ENCODE measurements around the gene ATXN1.
"Not testable (repeated sequence)": the region's sequence is repeated elsewhere in the genome, so short reads cannot be mapped to it uniquely, and the experiment has no call there.

The ATXN1 gene

GRCh38 chr6:16559071-16559470, 202.2 kb downstream of the ATXN1 start:
- DNase-seq, result no peak

GRCh38 chr6:16555550-16555949, 205.7 kb downstream of the ATXN1 start:
- no peak for DNase-seq

GRCh38 chr6:16553531-16553930, 207.7 kb downstream of the ATXN1 start:
- DNase-seq, result no peak

DNA sequence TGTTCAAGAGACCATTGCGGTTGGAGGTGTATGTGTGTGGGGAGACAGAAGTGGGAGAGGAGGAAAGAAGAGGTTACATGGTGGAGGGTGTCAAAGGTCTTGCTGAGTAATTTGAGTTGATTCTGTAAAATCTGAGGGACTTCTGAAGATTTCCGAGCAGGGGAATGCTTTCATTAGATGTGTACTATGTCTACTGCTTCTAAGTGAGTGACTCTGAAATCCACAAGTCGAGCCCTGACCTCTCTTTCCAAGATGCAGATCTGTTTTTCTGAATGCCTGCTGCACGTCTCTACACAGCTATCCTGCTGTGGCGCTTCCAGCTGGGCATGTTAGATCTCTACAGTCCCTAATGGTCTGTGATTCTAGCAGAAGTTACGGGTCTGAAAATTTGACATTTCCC, 209.8 kb downstream of the ATXN1 start:
- DNase-seq, result no peak

DNA sequence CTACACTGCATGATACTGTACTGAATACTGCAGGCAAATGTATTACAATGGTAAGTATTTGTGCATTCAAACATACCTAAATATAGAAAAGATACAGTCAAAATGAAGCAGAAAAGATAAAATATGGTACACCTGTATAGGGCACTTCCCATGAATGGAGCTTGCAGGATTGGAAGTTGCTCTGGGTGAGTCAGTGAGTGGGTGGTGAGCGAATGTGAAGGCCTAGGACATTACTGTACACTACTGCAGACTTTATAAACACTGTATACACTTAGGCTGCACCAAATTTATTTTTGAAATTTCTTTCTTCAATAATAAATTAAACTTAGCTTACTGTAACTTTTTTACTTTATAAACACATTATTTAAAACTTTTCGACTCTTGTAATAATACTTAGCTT, 213.1 kb downstream of the ATXN1 start:
- DNase-seq, result no peak

GRCh38 chr6:16547587-16547986, 213.7 kb downstream of the ATXN1 start:
- DNase-seq, result no peak

DNA sequence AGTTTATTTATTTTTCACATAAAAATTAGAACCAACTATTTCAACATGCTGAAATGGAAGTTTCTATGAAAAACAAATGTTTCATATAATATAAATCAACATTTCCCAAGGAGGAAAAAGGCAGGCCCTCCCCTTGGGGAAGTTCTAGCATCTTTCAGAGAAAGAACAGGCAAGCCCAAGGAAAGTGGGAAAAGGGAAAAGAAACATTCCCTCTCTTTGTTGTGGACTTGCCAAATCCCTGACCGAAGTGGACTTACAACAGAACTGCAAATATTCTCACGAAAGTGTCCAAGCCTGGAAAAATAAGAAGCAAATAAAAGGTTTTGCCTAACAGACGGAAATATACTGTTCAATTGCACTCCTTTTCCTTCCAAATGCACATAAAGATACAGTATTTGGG, 214.4 kb downstream of the ATXN1 start:
- no peak for DNase-seq

- DNase-seq, result no peak
Observed at GRCh38 chr6:16545382-16545781, 215.9 kb downstream of the ATXN1 start.

- no peak for DNase-seq
Observed at GRCh38 chr6:16544521-16544920, 216.7 kb downstream of the ATXN1 start.

GRCh38 chr6:16544006-16544405, 217.3 kb downstream of the ATXN1 start:
- no peak for DNase-seq

- no peak for DNase-seq
Observed at GRCh38 chr6:16543521-16543920, 217.7 kb downstream of the ATXN1 start.

GRCh38 chr6:16542070-16542469, 219.2 kb downstream of the ATXN1 start:
- DNase-seq, result no peak

DNA sequence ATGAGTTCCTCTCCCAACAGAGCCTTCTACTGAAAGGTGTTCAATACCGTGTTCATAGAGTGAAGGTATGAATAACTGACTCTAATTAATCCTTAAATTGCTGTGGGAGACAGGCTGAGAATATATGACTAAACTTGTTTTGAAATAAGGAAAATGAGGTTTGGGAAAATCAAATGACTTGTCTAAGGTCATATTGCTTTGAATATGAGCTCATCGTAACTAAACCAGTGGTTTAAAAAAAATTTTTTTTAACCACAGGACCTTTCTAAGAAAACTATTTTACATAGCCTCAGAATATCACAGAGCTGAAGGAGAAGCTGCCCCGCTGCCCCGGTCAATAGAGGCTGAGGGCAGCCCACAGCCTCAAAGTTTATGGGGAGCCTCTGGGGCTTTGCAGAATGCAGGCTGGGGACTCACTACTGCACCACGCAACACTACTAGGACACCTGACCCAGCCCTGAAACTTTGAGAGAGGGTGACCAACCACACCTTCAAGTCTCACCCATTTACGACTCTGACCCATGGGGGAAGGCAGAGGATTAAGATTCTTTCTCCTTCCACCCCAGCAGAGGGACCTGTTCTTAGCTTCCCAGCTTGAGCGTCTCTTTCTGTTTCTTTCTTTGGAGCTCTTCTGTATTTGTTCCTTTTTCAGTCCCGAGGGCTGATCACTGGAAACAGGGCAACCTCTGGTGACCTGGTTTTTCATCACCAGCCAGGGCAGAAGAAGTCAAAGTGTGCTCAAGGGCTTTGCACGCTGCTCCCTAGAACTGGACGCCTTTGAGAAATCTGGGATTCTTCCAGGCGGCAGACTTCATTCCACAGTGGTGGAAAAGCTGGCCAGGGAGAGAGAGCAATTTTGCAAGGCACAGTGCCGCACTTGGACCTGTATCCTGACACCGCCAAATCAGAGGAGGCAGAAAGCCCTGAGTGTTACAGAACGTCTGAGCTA, 220.2 kb downstream of the ATXN1 start:
- no peak for DNase-seq

- DNase-seq, result not testable (repeated sequence)
Observed at GRCh38 chr6:16540383-16540782, 220.9 kb downstream of the ATXN1 start.

DNA sequence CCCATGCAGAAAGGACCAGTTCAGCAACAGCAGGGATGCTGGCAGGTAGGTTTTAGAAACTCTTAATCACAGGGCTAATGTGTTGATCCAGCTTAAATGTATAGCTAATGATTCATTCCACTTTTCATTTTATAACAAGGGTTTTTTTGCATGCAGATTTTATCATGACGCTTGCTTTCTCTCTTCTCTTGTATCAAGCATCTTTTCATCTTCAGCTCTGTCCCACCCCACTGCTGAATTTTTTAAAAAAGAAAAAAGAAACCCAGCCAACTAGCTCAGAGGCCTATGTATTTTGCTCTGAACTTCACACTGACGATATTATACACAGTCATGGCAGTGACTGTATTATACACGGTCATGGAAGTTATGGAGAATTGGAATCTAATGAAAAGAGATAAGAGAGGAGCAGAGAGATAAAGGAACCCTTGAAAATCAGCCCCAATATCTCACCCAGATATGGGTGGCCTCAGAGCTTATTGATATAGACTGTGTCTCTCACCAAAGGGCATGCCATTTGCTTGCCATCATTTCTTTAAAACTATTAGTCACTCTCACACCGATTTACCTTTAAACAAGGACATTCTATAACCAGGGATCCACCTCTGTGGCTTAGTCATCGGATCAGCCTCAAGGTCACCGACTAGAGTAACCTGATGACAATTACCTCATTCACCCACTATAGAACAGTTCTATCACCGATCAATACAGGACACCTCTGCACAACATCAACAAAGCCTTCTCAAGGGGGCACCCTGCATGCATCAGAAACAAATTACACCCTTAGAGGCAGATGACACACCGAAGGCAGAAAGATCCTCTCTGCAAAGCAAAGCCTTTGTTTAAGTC, 222.0 kb downstream of the ATXN1 start:
- no peak for DNase-seq

- DNase-seq, result no peak
Observed at GRCh38 chr6:16535564-16535963, 225.7 kb downstream of the ATXN1 start.

GRCh38 chr6:16533721-16534136, 227.5 kb downstream of the ATXN1 start:
- DNase-seq, result no peak

DNA sequence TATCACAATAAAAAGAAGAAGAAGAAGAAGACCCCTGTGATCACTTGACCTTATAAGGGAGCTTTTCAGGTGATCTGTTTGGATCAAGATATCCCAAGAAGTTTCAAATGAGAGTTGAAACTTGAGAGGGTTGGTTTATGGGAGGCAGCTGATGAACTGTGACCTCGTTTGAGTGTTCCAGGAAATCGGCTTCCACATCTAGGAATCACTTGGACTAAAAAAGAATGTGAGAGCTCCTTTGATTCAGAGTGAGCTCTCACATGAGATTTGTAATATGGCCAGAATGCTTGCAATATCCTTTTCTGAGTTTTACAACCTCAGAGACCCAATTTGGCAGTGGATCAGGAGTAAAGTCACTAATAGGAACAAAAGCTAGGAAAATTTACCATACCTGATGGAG, 228.1 kb downstream of the ATXN1 start:
- no peak for DNase-seq

DNA sequence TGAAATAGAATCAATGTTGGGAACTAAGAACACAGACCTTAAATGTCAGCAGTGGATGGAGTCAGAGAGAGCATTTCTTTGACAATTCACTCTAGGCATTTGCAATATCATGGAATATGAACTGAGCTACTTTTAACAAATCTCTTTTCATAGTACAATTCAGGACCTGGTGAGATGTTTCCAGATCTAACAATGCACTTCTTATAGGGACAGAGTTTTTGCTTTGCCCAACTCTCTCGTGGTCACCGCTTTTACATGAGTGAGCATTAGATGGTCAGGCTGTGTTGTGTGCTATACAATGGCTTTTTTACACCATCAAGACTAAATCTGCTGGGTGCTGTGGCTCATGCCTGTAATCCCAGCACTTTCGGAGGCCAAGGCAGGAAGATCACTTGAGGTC, 233.6 kb downstream of the ATXN1 start:
- DNase-seq, result no peak

GRCh38 chr6:16524380-16524707, 236.9 kb downstream of the ATXN1 start:
- no peak for DNase-seq

DNA sequence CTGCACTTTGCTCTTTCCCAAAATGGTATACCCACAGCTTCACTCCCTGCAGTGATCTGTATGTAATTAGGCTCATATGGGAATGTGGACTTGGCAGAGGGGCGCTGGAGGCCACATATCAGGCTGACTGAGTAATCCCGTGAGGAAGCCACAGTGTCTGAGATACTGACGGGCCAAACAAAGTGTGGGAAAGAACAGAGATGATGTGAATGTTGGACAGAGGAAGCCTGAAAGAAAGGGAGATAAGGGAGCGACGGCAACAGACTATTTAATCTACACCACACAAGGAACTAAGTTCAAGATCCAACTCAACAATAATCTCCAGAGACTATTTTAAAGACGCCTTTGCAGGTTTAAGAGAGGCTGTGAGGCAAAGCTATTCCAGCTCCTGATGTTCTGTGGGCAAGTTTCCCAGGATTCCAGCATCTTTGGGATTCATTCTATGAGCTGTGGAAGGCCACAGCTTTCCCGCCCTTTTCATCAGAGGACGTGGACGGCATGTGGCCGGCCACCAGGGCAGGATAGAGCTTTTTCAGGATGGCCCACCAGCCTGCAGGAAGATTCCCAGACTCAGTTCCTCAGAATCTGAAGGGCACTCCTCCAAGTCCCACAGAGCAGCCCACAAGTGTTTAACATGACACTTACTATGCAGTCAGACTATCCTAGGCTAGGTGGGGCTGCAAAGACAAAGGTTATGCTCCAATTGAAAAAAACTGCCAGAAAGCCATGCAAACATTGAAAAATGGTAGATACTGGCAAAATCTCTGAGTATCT, 237.5 kb downstream of the ATXN1 start:
- no peak for DNase-seq

DNA sequence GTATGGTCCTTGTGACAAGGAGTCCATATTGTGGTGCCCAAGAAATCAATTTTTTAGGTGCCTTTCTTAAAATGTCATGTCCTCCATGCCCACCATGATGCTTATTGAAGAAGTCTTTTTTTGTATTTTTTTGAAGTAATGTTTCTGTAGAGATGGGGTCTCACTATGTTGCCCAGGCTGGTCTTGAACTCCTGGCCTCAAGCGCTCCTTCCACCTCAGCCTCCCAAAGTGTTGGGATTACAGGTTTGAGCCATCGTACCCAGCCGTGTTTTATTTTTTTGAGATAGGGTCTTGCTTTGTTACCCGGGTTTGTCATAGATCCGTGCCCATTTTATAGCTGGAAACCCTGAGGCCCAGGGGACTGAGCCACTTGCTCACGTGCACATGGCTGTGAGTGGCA, 238.3 kb downstream of the ATXN1 start:
- no peak for DNase-seq

GRCh38 chr6:16521528-16521927, 239.7 kb downstream of the ATXN1 start:
- DNase-seq, result no peak

All from NCI-H2107 (cell line).